ENCODE data around the gene CSF2RB. TPM values are rescaled to one million over a fixed set of nuclear protein-coding genes. Genes with fewer than 3 reads are reported as not detected.

Gene CSF2RB
- total RNA-seq, 1 donor from 2014 or later: not detected

GRCh38 chr22:36881504-36882245, 31.8 kb upstream of the CSF2RB start:
- H3K9me3 Mint-ChIP-seq: peaks cover 9% of the 10 kb centered on the region
- H3K4me3 Mint-ChIP-seq: no peak overlapping the region
- TF ChIP-seq CTCF (conservative IDR thresholded peaks at IDR 0.05): no peak
- no peak for DNase-seq (ENCODE audit: low read depth, low spot score)
- H3K4me1 Mint-ChIP-seq: no peaks in the 10 kb centered on the region
- peaks cover 3% of the 10 kb centered on the region for H3K36me3 Mint-ChIP-seq (ENCODE audit: low read depth)
- H3K27me3 Mint-ChIP-seq (ENCODE audit: low read depth): peaks cover 44% of the 10 kb centered on the region
- H3K27ac Mint-ChIP-seq (ENCODE audit: unreplicated experiment): no peak overlapping the region

DNA sequence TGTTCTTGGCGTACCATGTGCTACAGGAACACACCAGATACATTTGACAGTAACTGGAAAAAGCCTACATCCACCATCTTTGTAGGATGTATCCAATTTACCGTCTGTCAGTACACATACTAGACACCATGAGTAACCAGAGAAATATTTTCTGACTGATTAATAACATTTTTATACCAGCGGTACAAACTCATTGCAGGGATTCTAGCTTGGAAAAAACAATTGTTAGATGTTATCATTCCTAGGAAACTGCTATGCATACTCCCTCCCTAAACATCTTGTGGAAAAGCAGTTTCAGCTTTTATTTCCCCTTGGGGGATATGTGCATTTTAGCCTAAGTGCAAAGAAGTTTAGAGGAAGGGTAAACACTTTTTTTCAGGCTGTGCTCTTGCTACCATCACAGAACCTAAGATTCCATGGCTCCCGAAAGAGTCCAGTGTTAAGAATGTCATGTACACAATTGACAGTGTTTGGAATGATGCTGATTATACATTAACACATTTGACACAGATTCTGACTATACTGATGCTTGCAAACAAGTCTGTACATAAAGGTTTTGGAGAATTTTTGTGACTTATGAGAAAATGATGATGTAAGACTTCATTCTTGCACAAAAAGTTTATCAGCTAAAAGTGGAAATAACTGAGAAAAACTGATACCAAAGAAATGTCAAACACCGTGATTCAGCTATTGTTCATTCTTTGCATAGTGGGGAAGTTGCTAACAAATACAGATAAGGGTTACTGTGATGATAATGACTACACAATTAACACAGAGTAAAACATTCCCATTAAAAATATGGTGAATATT, 28.9 kb upstream of the CSF2RB start:
- no peak for DNase-seq (ENCODE audit: low read depth, low spot score)
- Mint-ChIP-seq H3K36me3 (ENCODE audit: low read depth) (peaks cover 3% of the 10 kb centered on the region), H3K27me3 (ENCODE audit: low read depth) (peaks cover 23% of the 10 kb centered on the region), H3K4me3 (no peak overlapping the region), H3K9me3 (peaks cover 9% of the 10 kb centered on the region), H3K27ac (ENCODE audit: unreplicated experiment) (no peak overlapping the region), H3K4me1 (no peaks in the 10 kb centered on the region)
- TF ChIP-seq CTCF (conservative IDR thresholded peaks at IDR 0.05): no peak

DNA sequence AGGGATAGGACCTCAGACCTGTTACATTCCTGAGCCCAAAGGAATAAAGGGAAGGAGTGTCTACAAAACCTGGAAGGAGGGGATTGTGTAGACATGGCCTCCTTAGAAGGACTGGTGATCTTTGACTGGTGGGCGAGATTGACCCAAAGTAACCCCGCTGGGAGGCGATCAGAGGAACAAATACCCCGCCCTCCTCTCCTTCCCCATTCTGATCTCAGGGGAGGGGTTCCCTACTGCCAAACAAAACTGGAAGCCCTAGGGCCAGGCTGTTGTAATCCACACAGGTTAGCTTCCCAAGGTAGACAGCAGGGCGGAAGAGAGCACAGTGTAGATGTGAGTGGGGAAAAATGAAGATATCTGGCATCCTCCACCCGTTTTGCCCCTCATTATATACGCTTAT, 28.0 kb upstream of the CSF2RB start:
- Mint-ChIP-seq H3K27me3 (ENCODE audit: low read depth) (peaks cover 20% of the 10 kb centered on the region), H3K4me3 (no peak overlapping the region), H3K27ac (ENCODE audit: unreplicated experiment) (no peak overlapping the region), H3K9me3 (peaks cover 9% of the 10 kb centered on the region), H3K4me1 (no peaks in the 10 kb centered on the region), H3K36me3 (ENCODE audit: low read depth) (peaks cover 3% of the 10 kb centered on the region)
- TF ChIP-seq CTCF (conservative IDR thresholded peaks at IDR 0.05): no peak
- no peak for DNase-seq (ENCODE audit: low read depth, low spot score)

GRCh38 chr22:36886016-36886415, 27.4 kb upstream of the CSF2RB start:
- H3K27me3 Mint-ChIP-seq (ENCODE audit: low read depth): peaks cover 17% of the 10 kb centered on the region
- H3K4me3 Mint-ChIP-seq: no peak overlapping the region
- peaks cover 6% of the 10 kb centered on the region for H3K9me3 Mint-ChIP-seq
- DNase-seq (ENCODE audit: low read depth, low spot score): no peak
- H3K36me3 Mint-ChIP-seq (ENCODE audit: low read depth): peaks cover 3% of the 10 kb centered on the region
- H3K4me1 Mint-ChIP-seq: no peaks in the 10 kb centered on the region
- TF ChIP-seq CTCF (conservative IDR thresholded peaks at IDR 0.05): no peak
- no peak overlapping the region for H3K27ac Mint-ChIP-seq (ENCODE audit: unreplicated experiment)

DNA sequence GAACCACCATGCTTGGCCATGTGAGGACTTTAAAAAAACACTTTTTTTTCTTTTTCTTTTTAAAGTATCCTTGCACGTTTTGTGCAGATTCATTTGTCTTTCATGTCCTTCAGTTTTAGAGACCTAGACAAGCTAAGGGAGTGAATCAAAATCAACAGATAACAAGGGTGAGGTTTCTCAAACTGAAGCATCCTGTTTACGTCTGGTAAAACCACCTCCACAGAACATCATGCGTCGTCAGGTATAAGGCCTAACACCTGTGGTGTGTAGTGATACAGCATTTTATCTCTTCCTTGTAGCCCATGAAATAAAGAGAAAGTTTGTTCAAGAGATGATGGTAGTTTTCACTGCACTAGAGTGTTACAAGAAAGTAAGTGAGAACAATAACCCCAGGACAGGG, 26.3 kb upstream of the CSF2RB start:
- H3K4me1 Mint-ChIP-seq: no peaks in the 10 kb centered on the region
- H3K4me3 Mint-ChIP-seq: no peak overlapping the region

More for the DNA sequence above, 26.3 kb upstream of the CSF2RB start:
- H3K27ac Mint-ChIP-seq (ENCODE audit: unreplicated experiment): no peak overlapping the region
- TF ChIP-seq CTCF (conservative IDR thresholded peaks at IDR 0.05): no peak
- H3K27me3 Mint-ChIP-seq (ENCODE audit: low read depth): peaks cover 17% of the 10 kb centered on the region
- H3K36me3 Mint-ChIP-seq (ENCODE audit: low read depth): no peaks in the 10 kb centered on the region
- H3K9me3 Mint-ChIP-seq: no peaks in the 10 kb centered on the region
- no peak for DNase-seq (ENCODE audit: low read depth, low spot score)

All from neural crest cell (in vitro differentiated cells).